HUES6 (cell line): ENCODE data around the gene MAP2K5.

ENCODE experiments used
- H3K27ac ChIP-seq: 2 replicates; pipeline ENCODE4 v1.7.0; 2013; ENCODE audit warnings: low read depth, mild to moderate bottlenecking, low read length, inconsistent platforms
- H3K27me3 ChIP-seq: 2 replicates; pipeline ENCODE4 v1.6.1; 2013; ENCODE audit warnings: low read length; ENCODE audit not compliant: control insufficient read depth, insufficient read depth
- H3K36me3 ChIP-seq: 2 replicates; pipeline ENCODE4 v1.6.1; 2013; ENCODE audit warnings: low read length; ENCODE audit not compliant: control insufficient read depth, insufficient read depth
- H3K4me1 ChIP-seq: 2 replicates; pipeline ENCODE4 v1.6.1; 2013; ENCODE audit warnings: low read length; ENCODE audit not compliant: control insufficient read depth, insufficient read depth
- H3K4me3 ChIP-seq: 2 replicates; pipeline ENCODE4 v1.5.1; 2013; ENCODE audit warnings: low read depth, low read length
- H3K9ac ChIP-seq: one replicate; pipeline ENCODE4 v1.6.1; 2013; ENCODE audit warnings: mild to moderate bottlenecking, low read length
- H3K9me3 ChIP-seq: 2 replicates; pipeline ENCODE4 v1.6.1; 2013; ENCODE audit warnings: low read depth, low read length; ENCODE audit not compliant: control insufficient read depth, insufficient read depth

Gene MAP2K5

GRCh38 chr15:67836477-67836876 lies 294.0 kb downstream of the MAP2K5 start:
- H3K9me3 ChIP-seq, result no peaks in the 10 kb centered on the region
- no peak overlapping the region for H3K27ac ChIP-seq
- H3K9ac ChIP-seq, result no peak overlapping the region
- H3K27me3 ChIP-seq, result peaks cover 77% of the 10 kb centered on the region
- H3K4me1 ChIP-seq, result peaks cover 39% of the 10 kb centered on the region
- peak overlapping the region; percentile 59 for H3K4me3 ChIP-seq
- no peaks in the 10 kb centered on the region for H3K36me3 ChIP-seq

DNA sequence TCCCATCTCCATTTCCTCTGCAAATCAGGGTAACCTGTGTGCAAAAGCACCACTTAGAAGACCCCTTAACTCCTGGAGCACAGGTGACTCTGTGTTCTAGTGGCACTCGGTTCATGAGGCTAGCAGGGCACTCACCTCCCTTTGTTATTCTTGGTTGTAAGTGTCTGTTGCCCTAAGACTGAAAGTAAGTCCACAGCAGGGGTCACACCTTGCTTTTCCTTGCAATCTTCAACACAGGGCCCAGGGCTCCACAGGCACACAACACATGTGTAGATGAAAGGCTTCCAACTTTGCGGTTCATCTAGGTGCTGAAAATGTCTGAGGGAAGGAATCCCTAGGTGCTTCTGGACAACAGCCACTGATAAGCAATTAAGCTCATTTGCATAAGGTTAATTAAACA lies 294.5 kb downstream of the MAP2K5 start:
- H3K4me1 ChIP-seq, result peaks cover 42% of the 10 kb centered on the region
- peaks cover 72% of the 10 kb centered on the region for H3K27me3 ChIP-seq
- no peaks in the 10 kb centered on the region for H3K36me3 ChIP-seq

DNA sequence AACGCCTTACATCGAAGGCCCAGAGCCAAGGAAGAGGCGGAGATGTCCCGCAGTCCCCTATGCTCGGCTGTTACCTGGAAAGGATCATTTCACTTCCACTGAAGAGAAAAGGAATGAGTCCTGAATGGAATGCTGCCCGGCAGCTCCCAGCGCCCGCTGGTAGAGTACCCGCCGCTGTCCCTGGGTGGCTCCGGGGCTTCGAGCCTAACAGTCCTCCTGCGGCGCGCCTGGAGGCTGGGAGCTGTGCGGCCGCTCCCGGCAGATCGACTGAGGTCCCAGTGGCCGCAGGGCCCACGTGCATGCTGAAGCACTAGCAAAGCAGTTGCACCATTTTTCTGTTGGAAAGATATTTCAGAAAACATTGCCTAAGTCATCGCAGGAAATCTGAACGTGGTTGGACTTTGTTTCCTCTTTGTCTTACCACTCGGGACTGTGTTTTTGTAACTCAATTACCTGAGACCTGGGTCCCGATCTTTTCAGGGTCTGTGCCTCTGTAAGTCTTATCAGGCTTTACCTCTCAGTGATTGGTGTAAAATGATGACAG lies 296.4 kb downstream of the MAP2K5 start:
- H3K9me3 ChIP-seq, result no peaks in the 10 kb centered on the region
- H3K4me3 ChIP-seq, result peak overlapping the region; percentile 90
- H3K4me1 ChIP-seq, result peaks cover 35% of the 10 kb centered on the region
- peaks cover 53% of the 10 kb centered on the region for H3K27me3 ChIP-seq
- H3K36me3 ChIP-seq, result no peaks in the 10 kb centered on the region
- H3K9ac ChIP-seq, result no peak overlapping the region
- H3K27ac ChIP-seq, result no peak overlapping the region

More for the DNA sequence above, 294.5 kb downstream of the MAP2K5 start:
- H3K27ac ChIP-seq, result no peak overlapping the region
- H3K9ac ChIP-seq, result no peak overlapping the region
- no peak overlapping the region for H3K4me3 ChIP-seq
- no peaks in the 10 kb centered on the region for H3K9me3 ChIP-seq

DNA sequence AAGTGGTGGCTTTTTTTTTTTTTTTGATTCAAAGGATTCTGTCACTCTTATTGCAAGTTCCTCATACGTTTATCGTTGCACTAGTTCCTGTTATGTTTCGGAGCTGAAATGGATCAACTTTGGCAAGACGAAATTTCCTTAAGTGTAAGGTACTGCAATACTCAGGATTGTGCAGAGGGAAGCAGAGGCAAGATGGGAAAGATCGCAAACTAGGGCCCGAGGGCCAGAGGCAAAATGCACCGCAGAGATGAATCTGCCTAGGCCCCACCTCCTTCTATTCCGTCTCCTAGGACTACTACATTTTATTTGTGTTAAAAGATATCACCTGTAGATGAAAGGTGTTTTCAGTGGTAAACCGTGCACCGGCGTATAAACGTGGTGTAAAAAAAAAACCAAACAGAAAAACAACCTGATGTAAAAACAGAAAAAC lies 297.0 kb downstream of the MAP2K5 start:
- Histone ChIP-seq H3K36me3 (no peaks in the 10 kb centered on the region), H3K4me3 (peak overlapping the region; percentile 90), H3K27me3 (peaks cover 46% of the 10 kb centered on the region), H3K9ac (peak overlapping the region; percentile 97), H3K9me3 (no peaks in the 10 kb centered on the region), H3K4me1 (peaks cover 39% of the 10 kb centered on the region), H3K27ac (peak overlapping the region; percentile 96; the same call in 1 of the 2 replicates)

DNA sequence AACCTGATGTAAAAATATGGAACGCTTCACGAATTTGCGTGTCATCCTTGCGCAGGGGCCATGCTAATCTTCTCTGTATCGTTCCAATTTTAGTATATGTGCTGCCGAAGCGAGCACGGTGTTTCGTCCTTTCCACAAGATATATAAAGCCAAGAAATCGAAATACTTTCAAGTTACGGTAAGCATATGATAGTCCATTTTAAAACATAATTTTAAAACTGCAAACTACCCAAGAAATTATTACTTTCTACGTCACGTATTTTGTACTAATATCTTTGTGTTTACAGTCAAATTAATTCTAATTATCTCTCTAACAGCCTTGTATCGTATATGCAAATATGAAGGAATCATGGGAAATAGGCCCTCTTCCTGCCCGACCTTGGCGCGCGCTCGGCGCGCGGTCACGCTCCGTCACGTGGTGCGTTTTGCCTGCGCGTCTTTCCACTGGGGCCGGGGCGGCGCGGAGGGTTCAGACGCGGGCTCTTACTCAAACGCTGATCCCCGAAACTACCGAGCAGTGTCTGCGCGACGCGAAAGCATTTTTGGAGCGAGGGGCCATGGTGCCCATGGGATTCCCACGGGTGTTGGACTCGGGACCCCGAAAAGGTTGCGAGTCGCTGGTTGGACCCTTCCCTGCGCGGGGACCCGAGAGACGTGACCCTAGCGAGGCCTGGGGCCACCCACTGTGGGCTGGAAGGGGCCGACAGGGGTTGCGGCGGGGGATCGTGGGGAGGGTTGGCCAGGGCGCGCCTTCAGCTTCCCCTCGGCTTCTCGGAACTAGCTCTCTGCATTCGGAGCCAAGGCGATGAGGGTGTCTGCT lies 297.6 kb downstream of the MAP2K5 start, which contains the start of gene RNU6-1:
Gene RNU6-1 (minus strand): TSS at position 117 of the 820 bp plus-strand sequence.
- H3K27me3 ChIP-seq, result peaks cover 40% of the 10 kb centered on the region
- H3K27ac ChIP-seq, result peak within 1 kb of the TSS; percentile 96
- H3K9me3 ChIP-seq, result no peaks in the 10 kb centered on the region
- H3K36me3 ChIP-seq, result no peaks in the 10 kb centered on the region
- peak within 1 kb of the TSS; percentile 90 for H3K4me3 ChIP-seq
- peak within 1 kb of the TSS; percentile 97 for H3K9ac ChIP-seq
- H3K4me1 ChIP-seq, result peaks cover 45% of the 10 kb centered on the region

DNA sequence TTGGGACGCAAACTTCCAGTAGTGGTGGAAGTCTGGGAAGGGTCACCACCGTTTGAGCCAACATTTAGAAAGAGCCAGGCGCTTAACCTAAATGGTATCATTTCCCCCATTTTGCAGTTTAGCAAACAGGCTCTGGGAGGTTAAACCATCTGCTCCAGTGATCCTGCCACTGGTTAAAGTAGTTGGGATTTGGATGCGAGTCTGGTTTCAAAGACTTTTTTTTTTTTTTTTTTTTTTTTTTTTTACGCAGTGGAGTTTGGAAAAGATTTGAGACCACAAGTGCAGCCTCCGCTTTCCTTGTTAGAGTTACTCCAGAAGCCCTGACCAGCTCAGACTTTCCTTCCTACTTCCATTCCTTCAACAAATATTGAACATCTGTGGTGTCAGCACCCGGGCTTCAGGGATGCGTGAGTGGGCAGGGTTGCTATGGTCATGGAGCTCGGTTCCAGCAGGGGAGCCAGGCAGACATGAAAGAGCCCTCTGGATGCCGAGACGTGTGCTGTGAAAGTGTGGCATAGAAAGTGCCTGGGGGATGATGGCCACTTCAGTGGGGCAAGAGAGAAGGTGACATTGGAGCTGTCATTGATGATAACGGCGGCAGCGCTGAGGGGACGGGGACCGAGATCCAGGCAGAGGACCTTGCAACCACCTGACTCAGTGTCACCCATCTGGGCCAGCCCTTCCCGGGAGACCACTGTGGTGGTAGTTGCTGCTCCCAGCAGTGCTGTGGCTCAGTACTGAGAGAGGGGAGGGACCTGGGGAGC lies 298.4 kb downstream of the MAP2K5 start:
- peaks cover 32% of the 10 kb centered on the region for H3K27me3 ChIP-seq
- peak overlapping the region; percentile 90 for H3K4me3 ChIP-seq
- peaks cover 49% of the 10 kb centered on the region for H3K4me1 ChIP-seq
- peak overlapping the region; percentile 97 for H3K9ac ChIP-seq
- H3K27ac ChIP-seq, result peak overlapping the region; percentile 96; the same call in 1 of the 2 replicates
- H3K36me3 ChIP-seq, result no peaks in the 10 kb centered on the region
- no peaks in the 10 kb centered on the region for H3K9me3 ChIP-seq

GRCh38 chr15:67841513-67841762 lies 298.9 kb downstream of the MAP2K5 start:
- H3K4me3 ChIP-seq, result peak overlapping the region; percentile 90
- no peak overlapping the region for H3K9ac ChIP-seq
- no peak overlapping the region for H3K27ac ChIP-seq
- peaks cover 27% of the 10 kb centered on the region for H3K27me3 ChIP-seq
- no peaks in the 10 kb centered on the region for H3K36me3 ChIP-seq
- no peaks in the 10 kb centered on the region for H3K9me3 ChIP-seq
- H3K4me1 ChIP-seq, result peaks cover 49% of the 10 kb centered on the region

DNA sequence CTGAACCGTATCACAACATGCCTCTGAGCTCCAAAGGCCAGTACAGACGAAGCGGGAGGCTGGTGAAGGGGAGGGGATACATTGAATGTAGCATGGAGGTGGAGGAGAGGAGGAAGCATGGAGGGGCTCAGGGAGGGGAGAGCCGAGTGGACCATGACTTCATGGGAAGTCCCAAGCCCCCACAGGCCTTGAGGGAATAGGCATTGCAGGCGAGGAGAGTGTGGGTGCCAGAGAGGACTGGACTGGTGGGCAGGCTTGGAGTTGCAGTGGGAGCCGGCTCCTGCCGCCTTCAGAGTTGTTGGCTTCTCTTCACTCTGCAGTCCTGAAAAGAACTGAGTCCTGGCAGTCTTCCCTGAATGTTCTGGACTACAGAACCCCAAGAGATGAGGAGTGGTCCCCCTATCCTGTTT lies 300.6 kb downstream of the MAP2K5 start:
- Histone ChIP-seq H3K4me1 (peaks cover 38% of the 10 kb centered on the region), H3K9me3 (no peaks in the 10 kb centered on the region), H3K9ac (no peak overlapping the region), H3K27me3 (peaks cover 11% of the 10 kb centered on the region), H3K36me3 (no peaks in the 10 kb centered on the region), H3K27ac (no peak overlapping the region), H3K4me3 (no peak overlapping the region)

DNA sequence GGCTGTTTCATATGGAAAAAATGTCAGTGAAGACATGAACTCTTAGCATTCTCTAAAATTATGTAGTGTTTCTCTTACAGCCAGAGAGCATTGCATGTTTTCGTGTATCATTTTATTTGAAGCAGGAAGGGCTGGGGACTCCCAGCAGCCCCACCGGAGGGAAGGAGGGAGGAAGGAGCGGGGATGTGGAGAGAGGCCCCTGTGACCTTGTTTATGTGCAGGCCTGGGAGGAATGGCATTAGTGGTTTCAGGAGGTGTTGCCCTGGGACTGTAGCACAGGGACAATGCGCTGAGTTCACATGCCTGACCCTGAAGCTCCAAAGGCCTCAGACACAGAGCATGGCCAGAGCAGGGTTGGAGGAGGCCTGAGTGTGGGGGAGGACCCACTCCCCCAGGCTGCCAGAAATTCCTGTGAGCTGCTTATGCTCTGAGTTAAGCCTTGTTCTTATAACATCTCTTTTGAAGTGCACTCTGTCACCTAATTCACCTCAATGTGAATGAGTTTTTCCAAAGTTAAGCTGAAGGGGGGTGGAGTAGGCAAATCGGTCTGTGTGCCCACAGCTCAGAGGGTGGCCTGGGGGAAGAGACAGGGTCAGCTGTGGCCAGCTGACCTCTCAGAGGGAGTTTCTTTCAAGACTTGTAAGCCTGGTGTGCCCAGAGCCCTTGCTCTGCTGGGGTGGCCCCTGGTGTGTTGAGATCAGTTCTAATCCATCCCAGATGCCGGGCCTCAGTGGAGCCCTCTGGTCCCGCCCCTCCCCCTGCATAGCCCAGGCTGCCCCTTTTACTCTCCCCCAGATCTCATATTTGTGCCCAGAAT lies 301.3 kb downstream of the MAP2K5 start:
- Histone ChIP-seq H3K27ac (no peak overlapping the region; the same call in 1 of the 2 replicates), H3K9me3 (no peaks in the 10 kb centered on the region), H3K4me3 (no peak overlapping the region), H3K4me1 (peaks cover 34% of the 10 kb centered on the region), H3K9ac (no peak overlapping the region), H3K36me3 (no peaks in the 10 kb centered on the region), H3K27me3 (peaks cover 4% of the 10 kb centered on the region; the same call in 1 of the 2 replicates)

GRCh38 chr15:67845974-67846373 lies 303.5 kb downstream of the MAP2K5 start:
- no peaks in the 10 kb centered on the region for H3K36me3 ChIP-seq
- H3K27me3 ChIP-seq, result no peaks in the 10 kb centered on the region
- H3K4me3 ChIP-seq, result no peak overlapping the region
- H3K27ac ChIP-seq, result no peak overlapping the region
- no peak overlapping the region for H3K9ac ChIP-seq
- peaks cover 4% of the 10 kb centered on the region; the same call in 1 of the 2 replicates for H3K9me3 ChIP-seq
- H3K4me1 ChIP-seq, result peaks cover 39% of the 10 kb centered on the region
